Measurements from ENCODE around the gene SLC44A4. TPM values are rescaled to one million over a fixed set of nuclear protein-coding genes. Genes with fewer than 3 reads are reported as not detected.

SLC44A4 gene
- polyA plus RNA-seq, 1 of the 3 experiments (the other 2 are of a cell fraction) = 0.26 TPM

DNA sequence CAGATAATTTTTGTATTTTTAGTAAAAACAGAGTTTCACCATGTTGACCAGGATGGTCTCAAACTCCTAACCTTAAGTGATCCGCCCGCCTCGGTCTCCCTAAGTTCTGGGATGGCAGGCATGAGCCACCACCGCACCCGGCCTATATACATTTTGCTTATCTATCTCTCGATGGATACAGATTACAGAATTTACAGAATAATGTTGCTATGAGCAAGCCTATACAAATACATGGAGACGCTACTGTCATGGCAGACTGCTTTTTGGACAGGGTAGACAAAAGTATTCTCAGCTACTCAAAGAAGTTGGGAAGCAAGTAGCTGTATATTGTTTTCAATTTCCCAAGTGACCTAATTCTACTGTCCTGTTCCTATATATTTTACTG is 65.3 kb downstream of the SLC44A4 start (continued):
- TF ChIP-seq, protein P1, sequence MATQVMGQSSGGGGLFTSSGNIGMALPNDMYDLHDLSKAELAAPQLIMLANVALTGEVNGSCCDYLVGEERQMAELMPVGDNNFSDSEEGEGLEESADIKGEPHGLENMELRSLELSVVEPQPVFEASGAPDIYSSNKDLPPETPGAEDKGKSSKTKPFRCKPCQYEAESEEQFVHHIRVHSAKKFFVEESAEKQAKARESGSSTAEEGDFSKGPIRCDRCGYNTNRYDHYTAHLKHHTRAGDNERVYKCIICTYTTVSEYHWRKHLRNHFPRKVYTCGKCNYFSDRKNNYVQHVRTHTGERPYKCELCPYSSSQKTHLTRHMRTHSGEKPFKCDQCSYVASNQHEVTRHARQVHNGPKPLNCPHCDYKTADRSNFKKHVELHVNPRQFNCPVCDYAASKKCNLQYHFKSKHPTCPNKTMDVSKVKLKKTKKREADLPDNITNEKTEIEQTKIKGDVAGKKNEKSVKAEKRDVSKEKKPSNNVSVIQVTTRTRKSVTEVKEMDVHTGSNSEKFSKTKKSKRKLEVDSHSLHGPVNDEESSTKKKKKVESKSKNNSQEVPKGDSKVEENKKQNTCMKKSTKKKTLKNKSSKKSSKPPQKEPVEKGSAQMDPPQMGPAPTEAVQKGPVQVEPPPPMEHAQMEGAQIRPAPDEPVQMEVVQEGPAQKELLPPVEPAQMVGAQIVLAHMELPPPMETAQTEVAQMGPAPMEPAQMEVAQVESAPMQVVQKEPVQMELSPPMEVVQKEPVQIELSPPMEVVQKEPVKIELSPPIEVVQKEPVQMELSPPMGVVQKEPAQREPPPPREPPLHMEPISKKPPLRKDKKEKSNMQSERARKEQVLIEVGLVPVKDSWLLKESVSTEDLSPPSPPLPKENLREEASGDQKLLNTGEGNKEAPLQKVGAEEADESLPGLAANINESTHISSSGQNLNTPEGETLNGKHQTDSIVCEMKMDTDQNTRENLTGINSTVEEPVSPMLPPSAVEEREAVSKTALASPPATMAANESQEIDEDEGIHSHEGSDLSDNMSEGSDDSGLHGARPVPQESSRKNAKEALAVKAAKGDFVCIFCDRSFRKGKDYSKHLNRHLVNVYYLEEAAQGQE (IDR thresholded peaks at IDR 0.05; ENCODE audit: low read depth, low read length) = no peak
- no peak for TF ChIP-seq CHD2 (IDR thresholded peaks at IDR 0.05; ENCODE audit: low read length, partially characterized antibody)
- TF ChIP-seq ZBTB33 (IDR thresholded peaks at IDR 0.05; ENCODE audit: borderline replicate concordance, low read depth) = no peak

Small RNAs within 50 kb of the gene (small RNA-seq; reads per million reads assigned to genes)
- 2.9 to 77.1 (median 47.7) reads per million in 7 experiments for gene SNORD48
- gene SNORD52 = 0 reads per million in 7 experiments

Other genes with a start within 250 kb of the SLC44A4 start
- 100 and 220 TPM in 2 replicates for gene BAG6, start 226.3 kb downstream of the SLC44A4 start, polyA plus RNA-seq (2012; rRNA removed)
- gene APOM, start 223.1 kb downstream of the SLC44A4 start, polyA plus RNA-seq (2012; rRNA removed) = 6.8 and 7.2 TPM in 2 replicates
- 10.3 and 11.5 TPM in 2 replicates for gene C6orf47, start 218.2 kb downstream of the SLC44A4 start, polyA plus RNA-seq (2012; rRNA removed)
- gene GPANK1, start 214.0 kb downstream of the SLC44A4 start, polyA plus RNA-seq (2012; rRNA removed) = 18.3 and 19.1 TPM in 2 replicates
- 97.3 and 101 TPM in 2 replicates for gene CSNK2B, start 212.9 kb downstream of the SLC44A4 start, polyA plus RNA-seq (2012; rRNA removed)
- 12.7 and 20.6 TPM in 2 replicates for gene LY6G5B, start 209.0 kb downstream of the SLC44A4 start, polyA plus RNA-seq (2012; rRNA removed)
- 0.60 and 1.1 TPM in 2 replicates for gene LY6G5C, start 197.9 kb downstream of the SLC44A4 start, polyA plus RNA-seq (2012; rRNA removed)
- 49.3 and 52.9 TPM in 2 replicates for gene ABHD16A, start 175.7 kb downstream of the SLC44A4 start, polyA plus RNA-seq (2012; rRNA removed)
- not detected in 2 replicates for gene LY6G6F, start 172.1 kb downstream of the SLC44A4 start, polyA plus RNA-seq (2012; rRNA removed)
- gene LY6G6D, start 163.6 kb downstream of the SLC44A4 start, polyA plus RNA-seq (2012; rRNA removed) = not detected in 2 replicates
- 0.08 TPM in 1 of 2 replicates, not detected in the other for gene LY6G6C, start 157.3 kb downstream of the SLC44A4 start, polyA plus RNA-seq (2012; rRNA removed)
- gene MPIG6B, start 155.6 kb downstream of the SLC44A4 start, polyA plus RNA-seq (2012; rRNA removed) = not detected in 2 replicates
- 147 and 180 TPM in 2 replicates for gene DDAH2, start 149.7 kb downstream of the SLC44A4 start, polyA plus RNA-seq (2012; rRNA removed)
- 520 and 569 TPM in 2 replicates for gene CLIC1, start 142.5 kb downstream of the SLC44A4 start, polyA plus RNA-seq (2012; rRNA removed)
- 16.0 and 19.5 TPM in 2 replicates for gene MSH5, start 139.0 kb downstream of the SLC44A4 start, polyA plus RNA-seq (2012; rRNA removed)
- 5.9 and 6.3 TPM in 2 replicates for gene SAPCD1, start 116.3 kb downstream of the SLC44A4 start, polyA plus RNA-seq (2012; rRNA removed)
- 0.45 and 0.56 TPM in 2 replicates for gene VWA7, start 101.7 kb downstream of the SLC44A4 start, polyA plus RNA-seq (2012; rRNA removed)
- 22.2 and 35.1 TPM in 2 replicates for gene VARS1, start 83.2 kb downstream of the SLC44A4 start, polyA plus RNA-seq (2012; rRNA removed)
- gene LSM2, start 72.0 kb downstream of the SLC44A4 start, polyA plus RNA-seq (2012; rRNA removed) = 47.8 and 79.1 TPM in 2 replicates
- 0.69 and 0.83 TPM in 2 replicates for gene HSPA1L, start 63.7 kb downstream of the SLC44A4 start, polyA plus RNA-seq (2012; rRNA removed)
- gene HSPA1A, start 63.5 kb downstream of the SLC44A4 start, polyA plus RNA-seq (2012; rRNA removed) = 71.1 and 119 TPM in 2 replicates
- 52.4 and 96.3 TPM in 2 replicates for gene HSPA1B, start 51.3 kb downstream of the SLC44A4 start, polyA plus RNA-seq (2012; rRNA removed)
- gene NEU1, start 16.2 kb downstream of the SLC44A4 start, polyA plus RNA-seq (2012; rRNA removed) = 42.2 and 43.0 TPM in 2 replicates
- gene EHMT2, start 18.7 kb upstream of the SLC44A4 start, polyA plus RNA-seq (2012; rRNA removed) = 50.1 and 72.0 TPM in 2 replicates
- 8.3 and 8.4 TPM in 2 replicates for gene ZBTB12, start 23.1 kb upstream of the SLC44A4 start, polyA plus RNA-seq (2012; rRNA removed)
- gene C2, start 48.7 kb upstream of the SLC44A4 start, polyA plus RNA-seq (2012; rRNA removed) = 0.15 and 0.43 TPM in 2 replicates
- gene CFB, start 67.1 kb upstream of the SLC44A4 start, polyA plus RNA-seq (2012; rRNA removed) = 42.1 and 64.4 TPM in 2 replicates
- 89.5 and 116 TPM in 2 replicates for gene NELFE, start 80.0 kb upstream of the SLC44A4 start, polyA plus RNA-seq (2012; rRNA removed)
- 86.3 and 89.4 TPM in 2 replicates for gene SKIC2, start 80.2 kb upstream of the SLC44A4 start, polyA plus RNA-seq (2012; rRNA removed)
- gene DXO, start 93.1 kb upstream of the SLC44A4 start, polyA plus RNA-seq (2012; rRNA removed) = 25.3 and 27.1 TPM in 2 replicates
- gene C4A, start 103.1 kb upstream of the SLC44A4 start, polyA plus RNA-seq (2012; rRNA removed) = 9.9 and 11.4 TPM in 2 replicates
- 6.8 and 10.9 TPM in 2 replicates for gene C4B, start 135.8 kb upstream of the SLC44A4 start, polyA plus RNA-seq (2012; rRNA removed)
- gene CYP21A2, start 159.4 kb upstream of the SLC44A4 start, polyA plus RNA-seq (2012; rRNA removed) = 0.03 TPM in 1 of 2 replicates, not detected in the other
- gene TNXB, start 230.3 kb upstream of the SLC44A4 start, polyA plus RNA-seq (2012; rRNA removed) = 0.48 and 0.55 TPM in 2 replicates
- gene ATF6B, start 249.2 kb upstream of the SLC44A4 start, polyA plus RNA-seq (2012; rRNA removed) = 61.3 and 73.0 TPM in 2 replicates